GM12864 (cell line): ENCODE measurements around the gene ASCL1.
A peak's percentile ranks its signal among the peaks of the same experiment; 100 is the strongest.

Experiments
- DNase-seq: peaks from one replicate; pipeline ENCODE4 v3.0.0-alpha.2; 2011; ENCODE audit warnings: low read depth
- H3K4me3 ChIP-seq: 2 replicates; pipeline ENCODE4 v1.5.1; 2011; ENCODE audit warnings: mild to moderate bottlenecking, low read depth, low read length, control low read depth
- CTCF ChIP-seq: IDR thresholded peaks from 2 replicates; pipeline ENCODE4 v1.5.1; 2011; ENCODE audit warnings: low read depth, mild to moderate bottlenecking, moderate library complexity, low read length, control low read depth, inconsistent platforms; ENCODE audit errors: missing control alignments

The ASCL1 gene

DNA sequence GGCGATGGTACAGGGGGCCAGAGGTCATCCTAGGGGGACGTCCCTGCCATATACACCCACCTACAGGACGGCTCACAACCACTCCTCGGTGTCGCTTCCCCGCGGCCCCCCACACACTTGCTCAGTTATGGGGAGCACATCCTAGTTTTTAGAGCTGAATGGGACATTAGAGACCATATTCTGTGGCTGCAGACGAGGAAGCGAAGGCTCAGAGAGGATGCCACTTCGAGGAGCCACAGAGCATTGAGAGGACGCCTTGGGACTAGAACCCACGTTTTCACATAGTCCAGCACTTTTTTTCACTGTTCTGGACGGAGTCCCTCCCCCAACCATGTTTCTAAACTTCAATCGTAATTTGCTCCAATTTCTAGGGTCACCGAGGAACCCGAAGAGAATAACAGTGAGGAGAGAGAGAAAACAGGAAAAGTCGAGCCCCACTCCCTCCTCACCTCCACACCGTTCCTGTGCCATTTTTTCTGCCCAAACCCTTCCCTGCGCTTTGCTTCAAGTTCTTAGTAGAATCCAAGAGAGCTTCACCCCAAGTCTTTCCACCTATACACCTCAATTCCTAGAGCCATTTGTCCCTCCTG is 641 bp upstream of the ASCL1 start:
- no peak for TF ChIP-seq CTCF
- H3K4me3 ChIP-seq = peak overlapping the region; percentile 11; the same call in 1 of the 2 replicates

GRCh38 chr12:102958073-102958829 is 777 bp downstream of the ASCL1 start:
- DNase-seq = no peak
- TF ChIP-seq CTCF = no peak
- H3K4me3 ChIP-seq = peak overlapping the region; percentile 57

More for the DNA sequence above, 641 bp upstream of the ASCL1 start:
- no peak for DNase-seq

- DNase-seq = no peak
- no peak for TF ChIP-seq CTCF
- H3K4me3 ChIP-seq = peak overlapping the region; percentile 57
Measured at GRCh38 chr12:102958830-102959176, 1.3 kb downstream of the ASCL1 start.

- no peak for TF ChIP-seq CTCF
- DNase-seq = no peak
Measured at GRCh38 chr12:102959391-102959790, 1.9 kb downstream of the ASCL1 start.

DNA sequence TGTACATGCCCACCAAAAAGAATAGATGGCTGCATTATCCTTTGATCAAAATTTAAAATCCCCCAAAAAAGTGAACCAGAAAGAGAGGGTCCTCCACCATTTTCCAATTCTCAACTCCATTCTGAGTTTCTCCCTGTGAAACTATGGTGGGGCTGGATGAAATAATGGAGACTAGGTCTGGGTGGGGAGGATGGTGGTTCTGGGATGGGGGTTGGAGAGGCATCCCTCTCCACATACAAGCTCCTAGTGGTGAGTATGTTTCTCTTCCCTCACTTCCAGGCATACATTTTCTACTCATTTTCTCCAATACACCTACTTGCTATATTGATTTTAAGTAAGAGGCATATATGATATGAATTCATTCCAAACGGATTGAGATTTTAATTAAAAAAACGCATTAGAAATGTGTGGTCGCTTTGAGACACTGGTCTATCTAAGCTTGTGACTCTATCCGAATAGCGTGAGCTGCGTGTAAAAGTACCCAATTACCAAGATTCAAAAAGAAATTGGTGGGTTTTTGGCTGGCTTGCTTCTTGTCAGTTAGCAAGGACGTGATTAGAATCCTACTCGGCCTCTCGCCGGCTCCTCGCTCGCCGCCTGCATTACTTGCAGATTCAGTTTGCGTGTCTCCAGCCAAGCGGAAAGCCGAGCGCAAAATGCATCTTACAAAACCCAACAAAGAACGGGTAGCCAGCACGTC is 3.4 kb downstream of the ASCL1 start:
- TF ChIP-seq CTCF = no peak
- no peak for DNase-seq
- H3K4me3 ChIP-seq = no peak overlapping the region

More at GRCh38 chr12:102959391-102959790, 1.9 kb downstream of the ASCL1 start:
- no peak overlapping the region for H3K4me3 ChIP-seq

DNA sequence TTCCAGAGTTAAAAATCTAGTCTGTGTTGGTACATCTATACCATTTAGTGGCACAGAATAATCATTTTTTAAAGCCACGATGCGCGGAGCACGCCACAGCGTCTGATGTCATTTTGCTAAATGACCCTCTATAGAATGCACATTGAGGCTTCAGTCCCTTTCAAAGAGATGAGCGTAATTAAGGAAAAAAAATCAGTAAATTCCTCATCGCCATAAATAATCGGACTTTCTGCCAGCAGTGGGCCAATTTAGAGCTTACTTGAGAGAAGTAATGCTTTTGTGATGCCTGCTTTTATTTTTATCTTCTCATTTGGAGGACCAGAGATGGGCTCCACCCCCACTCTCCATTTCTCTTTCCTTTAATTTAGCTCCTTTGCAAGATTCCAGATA is 4.0 kb downstream of the ASCL1 start:
- no peak for TF ChIP-seq CTCF
- no peak for DNase-seq
- H3K4me3 ChIP-seq = no peak overlapping the region
